SK-N-MC (cell line): ENCODE measurements around the gene ATP4B.

Experiments
- EZH2 ChIP-seq: fragments of 200-600 bp; sonication (generic); IDR thresholded peaks from one replicate; pipeline ENCODE4 v1.6.1; 2017; ENCODE audit warnings: antibody characterized with exemption
- FOXP2 ChIP-seq: optimal IDR thresholded peaks from 2 replicates; pipeline ENCODE3; 2011; ENCODE audit warnings: mild to moderate bottlenecking, moderate library complexity; ENCODE audit not compliant: insufficient read depth; ENCODE audit errors: extremely low read length, control extremely low read depth
- POLR2AphosphoS5 ChIP-seq: IDR thresholded peaks from 2 replicates; pipeline ENCODE4 v1.6.1; 2012; ENCODE audit warnings: mild to moderate bottlenecking, low read depth, low read length, borderline replicate concordance

DNA sequence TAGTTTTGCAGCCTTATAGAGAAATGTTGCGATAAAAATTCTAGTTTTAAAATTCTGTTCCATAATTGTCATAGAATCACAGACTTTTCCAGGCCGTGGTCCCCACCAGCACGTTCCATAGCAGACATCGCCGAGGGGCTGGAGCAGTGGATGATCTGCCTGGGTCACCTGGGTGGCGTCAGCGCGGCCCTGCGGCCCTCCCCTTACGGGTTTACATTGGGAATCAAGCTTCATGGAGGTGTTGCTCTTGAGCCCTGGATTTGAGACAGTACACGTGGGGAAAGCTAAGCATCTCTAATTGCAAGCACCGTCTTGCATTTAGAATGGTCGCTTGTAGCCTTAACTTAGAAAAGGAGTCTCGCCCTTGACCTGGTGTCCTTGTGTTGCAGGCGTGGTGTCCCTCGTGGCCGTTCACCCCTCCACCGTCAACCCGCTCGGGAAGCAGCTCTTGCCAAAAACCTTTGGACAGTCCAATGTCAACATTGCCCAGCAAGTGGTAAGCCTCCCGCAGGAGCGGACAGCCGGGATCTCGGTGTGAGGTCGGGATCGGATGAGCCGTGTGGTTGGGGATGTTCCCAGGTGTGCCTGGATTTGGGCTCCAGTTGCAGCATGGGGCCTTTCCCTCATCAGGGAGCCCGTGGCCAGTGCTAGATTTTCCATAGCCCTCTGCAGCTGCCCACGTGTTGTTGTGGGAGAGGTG is 35.1 kb downstream of the ATP4B start:
- TF ChIP-seq POLR2AphosphoS5 (no peak), EZH2 (no peak), FOXP2 (no peak)
